ENCODE data around the gene AFTPH. TPM values are rescaled to one million over a fixed set of nuclear protein-coding genes. Genes with fewer than 3 reads are reported as not detected.

Gene AFTPH
- total and polyA plus RNA-seq, 9 of the 15 experiments (the other 6 are each of a cell fraction or from before 2014, with no cell fraction given): 8.0 to 26.2 (median 13.8) TPM

GRCh38 chr2:64606479-64607363 lies 82.6 kb downstream of the AFTPH start (continued):
- TF ChIP-seq, protein P1, sequence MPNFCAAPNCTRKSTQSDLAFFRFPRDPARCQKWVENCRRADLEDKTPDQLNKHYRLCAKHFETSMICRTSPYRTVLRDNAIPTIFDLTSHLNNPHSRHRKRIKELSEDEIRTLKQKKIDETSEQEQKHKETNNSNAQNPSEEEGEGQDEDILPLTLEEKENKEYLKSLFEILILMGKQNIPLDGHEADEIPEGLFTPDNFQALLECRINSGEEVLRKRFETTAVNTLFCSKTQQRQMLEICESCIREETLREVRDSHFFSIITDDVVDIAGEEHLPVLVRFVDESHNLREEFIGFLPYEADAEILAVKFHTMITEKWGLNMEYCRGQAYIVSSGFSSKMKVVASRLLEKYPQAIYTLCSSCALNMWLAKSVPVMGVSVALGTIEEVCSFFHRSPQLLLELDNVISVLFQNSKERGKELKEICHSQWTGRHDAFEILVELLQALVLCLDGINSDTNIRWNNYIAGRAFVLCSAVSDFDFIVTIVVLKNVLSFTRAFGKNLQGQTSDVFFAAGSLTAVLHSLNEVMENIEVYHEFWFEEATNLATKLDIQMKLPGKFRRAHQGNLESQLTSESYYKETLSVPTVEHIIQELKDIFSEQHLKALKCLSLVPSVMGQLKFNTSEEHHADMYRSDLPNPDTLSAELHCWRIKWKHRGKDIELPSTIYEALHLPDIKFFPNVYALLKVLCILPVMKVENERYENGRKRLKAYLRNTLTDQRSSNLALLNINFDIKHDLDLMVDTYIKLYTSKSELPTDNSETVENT (CRISPR knock-in tag; IDR thresholded peaks at IDR 0.05): no peak
- TF ChIP-seq ZSCAN29 (IDR thresholded peaks at IDR 0.05): no peak
- TF ChIP-seq RHOXF2B (CRISPR knock-in tag; conservative IDR thresholded peaks at IDR 0.05): no peak
- TF ChIP-seq DDX20 (tag; IDR thresholded peaks at IDR 0.05; ENCODE audit: low read depth): no peak
- no peak for TF ChIP-seq ZNF75A (CRISPR knock-in tag; IDR thresholded peaks at IDR 0.05)
- no peak for TF ChIP-seq GTF2B (IDR thresholded peaks at IDR 0.05; ENCODE audit: extremely low read depth, insufficient read length)
- no peak for TF ChIP-seq CC2D1A (IDR thresholded peaks at IDR 0.05)
- no peak for TF ChIP-seq DLX4 (CRISPR knock-in tag; IDR thresholded peaks at IDR 0.05)
- TF ChIP-seq, protein P2, sequence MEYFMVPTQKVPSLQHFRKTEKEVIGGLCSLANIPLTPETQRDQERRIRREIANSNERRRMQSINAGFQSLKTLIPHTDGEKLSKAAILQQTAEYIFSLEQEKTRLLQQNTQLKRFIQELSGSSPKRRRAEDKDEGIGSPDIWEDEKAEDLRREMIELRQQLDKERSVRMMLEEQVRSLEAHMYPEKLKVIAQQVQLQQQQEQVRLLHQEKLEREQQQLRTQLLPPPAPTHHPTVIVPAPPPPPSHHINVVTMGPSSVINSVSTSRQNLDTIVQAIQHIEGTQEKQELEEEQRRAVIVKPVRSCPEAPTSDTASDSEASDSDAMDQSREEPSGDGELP (CRISPR knock-in tag; IDR thresholded peaks at IDR 0.05; ENCODE audit: borderline replicate concordance): peak; percentile 89
- no peak for TF ChIP-seq KLF10 (CRISPR knock-in tag; IDR thresholded peaks at IDR 0.05)
- no peak for TF ChIP-seq THRAP3 (IDR thresholded peaks at IDR 0.05; ENCODE audit: borderline replicate concordance)
- TF ChIP-seq HDGF (IDR thresholded peaks at IDR 0.05): no peak
- TF ChIP-seq, protein P3, sequence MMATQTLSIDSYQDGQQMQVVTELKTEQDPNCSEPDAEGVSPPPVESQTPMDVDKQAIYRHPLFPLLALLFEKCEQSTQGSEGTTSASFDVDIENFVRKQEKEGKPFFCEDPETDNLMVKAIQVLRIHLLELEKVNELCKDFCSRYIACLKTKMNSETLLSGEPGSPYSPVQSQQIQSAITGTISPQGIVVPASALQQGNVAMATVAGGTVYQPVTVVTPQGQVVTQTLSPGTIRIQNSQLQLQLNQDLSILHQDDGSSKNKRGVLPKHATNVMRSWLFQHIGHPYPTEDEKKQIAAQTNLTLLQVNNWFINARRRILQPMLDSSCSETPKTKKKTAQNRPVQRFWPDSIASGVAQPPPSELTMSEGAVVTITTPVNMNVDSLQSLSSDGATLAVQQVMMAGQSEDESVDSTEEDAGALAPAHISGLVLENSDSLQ (IDR thresholded peaks at IDR 0.05): no peak
- TF ChIP-seq BACH1 (tag; IDR thresholded peaks at IDR 0.05): no peak; the same call in 1 of the 2 replicates
- no peak for TF ChIP-seq GTF2A2 (tag; IDR thresholded peaks at IDR 0.05)
- no peak for TF ChIP-seq ZFP1 (CRISPR knock-in tag; IDR thresholded peaks at IDR 0.05)
- no peak for TF ChIP-seq ZNF644 (tag; IDR thresholded peaks at IDR 0.05; ENCODE audit: low read depth)
- no peak for TF ChIP-seq THAP7 (CRISPR knock-in tag; IDR thresholded peaks at IDR 0.05)
- no peak for TF ChIP-seq LARP7 (IDR thresholded peaks at IDR 0.05)
- TF ChIP-seq RAD51 (IDR thresholded peaks at IDR 0.05; ENCODE audit: borderline replicate concordance, low read depth): peak; percentile 13; the same call in 1 of the 2 replicates
- 0 out of 2 replicates have a peak, but pooled peaks have one; percentile 27 for TF ChIP-seq XRCC5 (IDR thresholded peaks at IDR 0.05; ENCODE audit: low read depth, low read length)

All from K562 (cell line).